ENCODE results near the gene RUNX2. TPM values are rescaled to one million over a fixed set of nuclear protein-coding genes. Genes with fewer than 3 reads are reported as not detected.
A peak's percentile ranks its signal among the peaks of the same experiment; 100 is the strongest.

Gene RUNX2
- total RNA-seq, 1 donor from 2014 or later, result not detected

GRCh38 chr6:45377043-45377553 lies 49.0 kb downstream of the RUNX2 start:
- no peak for TF ChIP-seq CTCF (IDR thresholded peaks at IDR 0.05; ENCODE audit: partially characterized antibody, unreplicated experiment)
- Mint-ChIP-seq H3K9me3 (ENCODE audit: unreplicated experiment) (peaks cover 7% of the 10 kb centered on the region), H3K27me3 (ENCODE audit: unreplicated experiment) (peaks cover 7% of the 10 kb centered on the region), H3K4me3 (ENCODE audit: unreplicated experiment) (peak overlapping the region; percentile 98), H3K36me3 (ENCODE audit: unreplicated experiment) (no peaks in the 10 kb centered on the region), H3K27ac (ENCODE audit: unreplicated experiment) (peak overlapping the region; percentile 98), H3K4me1 (ENCODE audit: low read depth, unreplicated experiment) (no peaks in the 10 kb centered on the region)
- DNase-seq, result no peak

GRCh38 chr6:45377554-45378333 lies 49.6 kb downstream of the RUNX2 start, which contains the start of gene SUPT3H:
Gene SUPT3H, minus strand, starts transcription at chr6:45377934.
- peaks cover 7% of the 10 kb centered on the region for H3K9me3 Mint-ChIP-seq (ENCODE audit: unreplicated experiment)
- peak; percentile 93 for DNase-seq
- no peaks in the 10 kb centered on the region for H3K4me1 Mint-ChIP-seq (ENCODE audit: low read depth, unreplicated experiment)
- peak within 1 kb of the TSS; percentile 98 for H3K4me3 Mint-ChIP-seq (ENCODE audit: unreplicated experiment)
- peaks cover 7% of the 10 kb centered on the region for H3K27me3 Mint-ChIP-seq (ENCODE audit: unreplicated experiment)
- peak within 1 kb of the TSS; percentile 98 for H3K27ac Mint-ChIP-seq (ENCODE audit: unreplicated experiment)
- no peak for TF ChIP-seq CTCF (IDR thresholded peaks at IDR 0.05; ENCODE audit: partially characterized antibody, unreplicated experiment)
- H3K36me3 Mint-ChIP-seq (ENCODE audit: unreplicated experiment), result no peaks in the 10 kb centered on the region

GRCh38 chr6:45378334-45378926 lies 50.3 kb downstream of the RUNX2 start:
- peak; percentile 33 for DNase-seq
- H3K4me1 Mint-ChIP-seq (ENCODE audit: low read depth, unreplicated experiment), result no peaks in the 10 kb centered on the region
- H3K27me3 Mint-ChIP-seq (ENCODE audit: unreplicated experiment), result peaks cover 7% of the 10 kb centered on the region
- H3K27ac Mint-ChIP-seq (ENCODE audit: unreplicated experiment), result peak overlapping the region; percentile 90
- peak overlapping the region; percentile 98 for H3K4me3 Mint-ChIP-seq (ENCODE audit: unreplicated experiment)
- H3K9me3 Mint-ChIP-seq (ENCODE audit: unreplicated experiment), result peaks cover 7% of the 10 kb centered on the region
- H3K36me3 Mint-ChIP-seq (ENCODE audit: unreplicated experiment), result no peaks in the 10 kb centered on the region
- TF ChIP-seq CTCF (IDR thresholded peaks at IDR 0.05; ENCODE audit: partially characterized antibody, unreplicated experiment), result no peak

GRCh38 chr6:45382391-45382790 lies 54.3 kb downstream of the RUNX2 start:
- no peak for DNase-seq
- no peak overlapping the region for H3K4me3 Mint-ChIP-seq (ENCODE audit: unreplicated experiment)
- H3K9me3 Mint-ChIP-seq (ENCODE audit: unreplicated experiment), result peaks cover 4% of the 10 kb centered on the region
- no peaks in the 10 kb centered on the region for H3K36me3 Mint-ChIP-seq (ENCODE audit: unreplicated experiment)
- TF ChIP-seq CTCF (IDR thresholded peaks at IDR 0.05; ENCODE audit: partially characterized antibody, unreplicated experiment), result no peak
- no peaks in the 10 kb centered on the region for H3K4me1 Mint-ChIP-seq (ENCODE audit: low read depth, unreplicated experiment)
- no peak overlapping the region for H3K27ac Mint-ChIP-seq (ENCODE audit: unreplicated experiment)
- H3K27me3 Mint-ChIP-seq (ENCODE audit: unreplicated experiment), result peaks cover 5% of the 10 kb centered on the region

- Mint-ChIP-seq H3K27me3 (ENCODE audit: unreplicated experiment) (no peaks in the 10 kb centered on the region), H3K4me1 (ENCODE audit: low read depth, unreplicated experiment) (no peaks in the 10 kb centered on the region), H3K36me3 (ENCODE audit: unreplicated experiment) (no peaks in the 10 kb centered on the region), H3K9me3 (ENCODE audit: unreplicated experiment) (no peaks in the 10 kb centered on the region), H3K4me3 (ENCODE audit: unreplicated experiment) (no peak overlapping the region), H3K27ac (ENCODE audit: unreplicated experiment) (no peak overlapping the region)
- TF ChIP-seq CTCF (IDR thresholded peaks at IDR 0.05; ENCODE audit: partially characterized antibody, unreplicated experiment), result no peak
- no peak for DNase-seq
Observed at GRCh38 chr6:45386501-45386900, 58.4 kb downstream of the RUNX2 start.
